ENCODE results near the gene LOXL3.

Gene LOXL3

DNA sequence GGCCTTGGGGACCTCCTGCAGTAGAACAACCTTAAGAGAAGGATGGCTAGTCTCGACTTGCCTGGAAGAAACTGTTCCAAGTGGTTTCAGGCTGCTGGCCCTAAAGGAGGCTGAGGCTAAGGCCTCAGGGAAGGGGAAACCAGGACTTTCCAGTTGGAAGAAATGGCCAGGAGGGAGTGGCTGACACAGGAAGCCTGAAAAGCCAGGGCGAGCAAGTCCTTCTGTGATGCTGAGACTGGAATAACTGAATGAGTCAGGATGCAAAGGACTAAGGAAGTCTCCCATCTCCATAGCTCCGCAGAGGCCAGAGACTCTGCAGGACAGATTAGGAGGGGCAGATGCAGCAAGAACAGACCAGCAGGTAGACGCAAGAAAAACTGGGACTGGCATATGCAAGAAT lies 16.6 kb downstream of the LOXL3 start:
- DNase-seq (ENCODE audit: low spot score) (no peak), ATAC-seq (ENCODE audit: low read depth) (peak; percentile 53)
- no peaks in the 10 kb centered on the region for H3K9me3 ChIP-seq (ENCODE audit: severe bottlenecking)
- H3K36me3 ChIP-seq (ENCODE audit: low read depth): peaks cover 8% of the 10 kb centered on the region; the same call in 1 of the 2 replicates
- no peak overlapping the region for H3K27ac ChIP-seq (ENCODE audit: poor library complexity, severe bottlenecking)
- no peaks in the 10 kb centered on the region for H3K27me3 ChIP-seq (ENCODE audit: insufficient read depth, poor library complexity, severe bottlenecking)
- TF ChIP-seq CTCF (IDR thresholded peaks at IDR 0.05; ENCODE audit: poor library complexity, severe bottlenecking): no peak
- H3K4me1 ChIP-seq (ENCODE audit: insufficient read depth, poor library complexity, severe bottlenecking): peaks cover 7% of the 10 kb centered on the region
- no peak overlapping the region for H3K4me3 ChIP-seq (ENCODE audit: severe bottlenecking)

DNA sequence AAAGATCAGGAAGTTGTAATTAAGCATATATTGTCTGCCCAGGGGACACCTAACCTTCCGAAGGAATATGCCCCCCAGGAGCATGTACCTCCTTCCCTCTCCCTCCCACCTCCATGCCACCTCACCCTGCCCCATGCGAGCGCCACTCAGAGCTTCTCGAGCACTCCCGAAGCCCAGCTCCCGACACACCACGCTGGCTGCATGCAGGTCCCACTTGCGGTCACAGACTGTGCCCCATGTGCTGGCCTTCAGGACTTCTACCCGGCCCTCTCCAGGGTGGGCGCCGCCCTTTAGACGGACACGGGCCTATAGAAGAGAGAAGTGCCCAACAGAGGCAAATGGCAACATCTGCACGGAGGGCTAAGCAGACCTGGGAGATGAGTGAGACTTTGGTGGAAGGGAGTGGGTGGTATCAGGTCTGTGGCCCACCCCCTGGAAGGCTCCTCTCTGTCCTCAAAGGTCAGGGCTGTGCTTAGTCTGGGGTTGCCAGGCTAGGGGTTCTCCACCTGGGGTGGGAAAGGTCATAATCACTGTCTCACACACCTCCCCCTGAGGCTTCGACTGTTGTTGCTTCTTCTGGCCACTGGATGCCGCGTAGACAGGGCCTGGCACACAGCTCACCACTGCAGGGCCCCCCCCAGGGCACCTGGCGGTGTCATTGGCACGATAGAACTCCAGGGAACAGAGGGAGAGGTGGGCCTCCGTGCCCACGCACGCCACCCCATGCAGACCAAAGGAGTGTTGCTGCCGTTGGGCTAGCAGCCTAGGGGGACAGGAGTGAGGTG lies 17.4 kb downstream of the LOXL3 start:
- no peak for ATAC-seq (ENCODE audit: low read depth)
- Histone ChIP-seq H3K9me3 (ENCODE audit: severe bottlenecking) (no peaks in the 10 kb centered on the region), H3K27ac (ENCODE audit: poor library complexity, severe bottlenecking) (no peak overlapping the region), H3K4me3 (ENCODE audit: severe bottlenecking) (no peak overlapping the region), H3K27me3 (ENCODE audit: insufficient read depth, poor library complexity, severe bottlenecking) (no peaks in the 10 kb centered on the region), H3K36me3 (ENCODE audit: low read depth) (peaks cover 11% of the 10 kb centered on the region; the same call in 1 of the 2 replicates), H3K4me1 (ENCODE audit: insufficient read depth, poor library complexity, severe bottlenecking) (peaks cover 7% of the 10 kb centered on the region)
- TF ChIP-seq CTCF (IDR thresholded peaks at IDR 0.05; ENCODE audit: poor library complexity, severe bottlenecking): no peak
- DNase-seq (ENCODE audit: low spot score): no peak

- H3K9me3 ChIP-seq (ENCODE audit: severe bottlenecking): no peaks in the 10 kb centered on the region
- TF ChIP-seq CTCF (IDR thresholded peaks at IDR 0.05; ENCODE audit: poor library complexity, severe bottlenecking): no peak
- H3K27ac ChIP-seq (ENCODE audit: poor library complexity, severe bottlenecking): no peak overlapping the region
- peaks cover 11% of the 10 kb centered on the region; the same call in 1 of the 2 replicates for H3K36me3 ChIP-seq (ENCODE audit: low read depth)
- ATAC-seq (ENCODE audit: low read depth) (no peak), DNase-seq (ENCODE audit: low spot score) (no peak)
- H3K4me3 ChIP-seq (ENCODE audit: severe bottlenecking): no peak overlapping the region
- H3K4me1 ChIP-seq (ENCODE audit: insufficient read depth, poor library complexity, severe bottlenecking): peaks cover 7% of the 10 kb centered on the region
- H3K27me3 ChIP-seq (ENCODE audit: insufficient read depth, poor library complexity, severe bottlenecking): no peaks in the 10 kb centered on the region
Observed at GRCh38 chr2:74535440-74535965, 18.2 kb downstream of the LOXL3 start.

DNA sequence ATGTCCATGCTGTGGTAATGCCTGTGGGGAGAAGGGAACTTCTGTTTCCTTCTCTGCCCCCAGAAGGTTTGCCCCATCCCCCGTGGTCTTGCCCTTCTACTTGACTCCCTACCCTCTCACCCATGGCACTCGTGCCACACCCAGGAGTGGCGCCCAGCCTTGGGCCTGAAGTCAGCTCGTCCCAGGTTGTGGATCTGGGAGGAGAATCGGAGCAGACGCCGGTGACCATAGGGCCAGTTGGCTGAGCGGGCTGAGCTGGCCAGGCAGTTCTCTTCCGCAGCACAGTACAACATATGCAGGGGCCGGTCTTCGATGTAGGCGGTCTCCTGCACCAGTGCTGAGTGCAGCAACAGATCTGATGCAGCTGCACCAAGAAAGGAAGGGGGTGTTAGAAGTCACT lies 19.3 kb downstream of the LOXL3 start:
- no peak overlapping the region for H3K27ac ChIP-seq (ENCODE audit: poor library complexity, severe bottlenecking)

More for the DNA sequence above, 19.3 kb downstream of the LOXL3 start:
- peaks cover 11% of the 10 kb centered on the region; the same call in 1 of the 2 replicates for H3K36me3 ChIP-seq (ENCODE audit: low read depth)
- TF ChIP-seq CTCF (IDR thresholded peaks at IDR 0.05; ENCODE audit: poor library complexity, severe bottlenecking): no peak
- ATAC-seq (ENCODE audit: low read depth) (no peak), DNase-seq (ENCODE audit: low spot score) (no peak)
- peaks cover 7% of the 10 kb centered on the region for H3K4me1 ChIP-seq (ENCODE audit: insufficient read depth, poor library complexity, severe bottlenecking)
- H3K27me3 ChIP-seq (ENCODE audit: insufficient read depth, poor library complexity, severe bottlenecking): no peaks in the 10 kb centered on the region
- H3K9me3 ChIP-seq (ENCODE audit: severe bottlenecking): no peaks in the 10 kb centered on the region
- H3K4me3 ChIP-seq (ENCODE audit: severe bottlenecking): no peak overlapping the region
